SK-N-MC (cell line): ENCODE measurements around the gene HK1.

ENCODE experiments used
- EZH2 ChIP-seq: fragments of 200-600 bp; sonication (generic); IDR thresholded peaks from one replicate; pipeline ENCODE4 v1.6.1; 2017; ENCODE audit warnings: antibody characterized with exemption
- FOXP2 ChIP-seq: optimal IDR thresholded peaks from 2 replicates; pipeline ENCODE3; 2011; ENCODE audit warnings: mild to moderate bottlenecking, moderate library complexity; ENCODE audit not compliant: insufficient read depth; ENCODE audit errors: extremely low read length, control extremely low read depth
- POLR2AphosphoS5 ChIP-seq: IDR thresholded peaks from 2 replicates; pipeline ENCODE4 v1.6.1; 2012; ENCODE audit warnings: mild to moderate bottlenecking, low read depth, low read length, borderline replicate concordance

- no peak for TF ChIP-seq EZH2
- no peak for TF ChIP-seq POLR2AphosphoS5
- TF ChIP-seq FOXP2: no peak
Measured at GRCh38 chr10:69306421-69306820, 28.1 kb downstream of the HK1 start.
